Measurements from ENCODE around the gene RNF123. TPM values are rescaled to one million over a fixed set of nuclear protein-coding genes. Genes with fewer than 3 reads are reported as not detected.

RNF123 gene
- total and polyA plus RNA-seq, 2 experiments from 2014 or later, result 14.6 to 32.5 TPM

DNA sequence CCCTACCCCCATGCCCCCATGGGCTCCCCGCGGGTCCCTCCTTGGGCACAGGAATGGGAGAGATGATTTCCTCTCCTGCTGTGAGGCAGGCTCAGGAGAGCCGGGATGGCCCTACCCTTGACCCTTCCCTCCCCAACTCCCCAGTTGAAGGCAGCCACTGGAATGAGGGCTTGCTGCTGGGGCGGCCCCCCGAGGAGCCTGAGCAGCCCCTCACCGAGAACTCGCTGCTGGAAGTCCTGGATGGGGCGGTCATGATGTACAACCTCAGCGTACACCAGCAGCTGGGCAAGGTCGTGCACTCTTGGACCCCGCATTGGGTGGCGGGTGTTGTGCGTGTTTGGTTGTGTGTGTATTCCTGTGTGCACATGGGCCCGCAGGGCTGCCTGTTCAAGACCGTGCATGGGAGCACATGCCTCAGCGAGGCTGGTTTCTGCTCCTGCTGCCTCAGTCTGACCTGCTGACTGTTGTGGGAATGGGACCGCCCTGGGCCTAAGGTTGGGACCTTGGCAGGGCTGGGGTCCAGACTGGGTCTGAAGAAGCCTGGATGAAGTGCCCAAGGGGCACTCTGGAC lies 16.1 kb downstream of the RNF123 start (continued):
- TF ChIP-seq ZNF462 (CRISPR knock-in tag; IDR thresholded peaks at IDR 0.05), result no peak
- TF ChIP-seq, protein P1, sequence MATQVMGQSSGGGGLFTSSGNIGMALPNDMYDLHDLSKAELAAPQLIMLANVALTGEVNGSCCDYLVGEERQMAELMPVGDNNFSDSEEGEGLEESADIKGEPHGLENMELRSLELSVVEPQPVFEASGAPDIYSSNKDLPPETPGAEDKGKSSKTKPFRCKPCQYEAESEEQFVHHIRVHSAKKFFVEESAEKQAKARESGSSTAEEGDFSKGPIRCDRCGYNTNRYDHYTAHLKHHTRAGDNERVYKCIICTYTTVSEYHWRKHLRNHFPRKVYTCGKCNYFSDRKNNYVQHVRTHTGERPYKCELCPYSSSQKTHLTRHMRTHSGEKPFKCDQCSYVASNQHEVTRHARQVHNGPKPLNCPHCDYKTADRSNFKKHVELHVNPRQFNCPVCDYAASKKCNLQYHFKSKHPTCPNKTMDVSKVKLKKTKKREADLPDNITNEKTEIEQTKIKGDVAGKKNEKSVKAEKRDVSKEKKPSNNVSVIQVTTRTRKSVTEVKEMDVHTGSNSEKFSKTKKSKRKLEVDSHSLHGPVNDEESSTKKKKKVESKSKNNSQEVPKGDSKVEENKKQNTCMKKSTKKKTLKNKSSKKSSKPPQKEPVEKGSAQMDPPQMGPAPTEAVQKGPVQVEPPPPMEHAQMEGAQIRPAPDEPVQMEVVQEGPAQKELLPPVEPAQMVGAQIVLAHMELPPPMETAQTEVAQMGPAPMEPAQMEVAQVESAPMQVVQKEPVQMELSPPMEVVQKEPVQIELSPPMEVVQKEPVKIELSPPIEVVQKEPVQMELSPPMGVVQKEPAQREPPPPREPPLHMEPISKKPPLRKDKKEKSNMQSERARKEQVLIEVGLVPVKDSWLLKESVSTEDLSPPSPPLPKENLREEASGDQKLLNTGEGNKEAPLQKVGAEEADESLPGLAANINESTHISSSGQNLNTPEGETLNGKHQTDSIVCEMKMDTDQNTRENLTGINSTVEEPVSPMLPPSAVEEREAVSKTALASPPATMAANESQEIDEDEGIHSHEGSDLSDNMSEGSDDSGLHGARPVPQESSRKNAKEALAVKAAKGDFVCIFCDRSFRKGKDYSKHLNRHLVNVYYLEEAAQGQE (IDR thresholded peaks at IDR 0.05; ENCODE audit: unreplicated experiment), result no peak

DNA sequence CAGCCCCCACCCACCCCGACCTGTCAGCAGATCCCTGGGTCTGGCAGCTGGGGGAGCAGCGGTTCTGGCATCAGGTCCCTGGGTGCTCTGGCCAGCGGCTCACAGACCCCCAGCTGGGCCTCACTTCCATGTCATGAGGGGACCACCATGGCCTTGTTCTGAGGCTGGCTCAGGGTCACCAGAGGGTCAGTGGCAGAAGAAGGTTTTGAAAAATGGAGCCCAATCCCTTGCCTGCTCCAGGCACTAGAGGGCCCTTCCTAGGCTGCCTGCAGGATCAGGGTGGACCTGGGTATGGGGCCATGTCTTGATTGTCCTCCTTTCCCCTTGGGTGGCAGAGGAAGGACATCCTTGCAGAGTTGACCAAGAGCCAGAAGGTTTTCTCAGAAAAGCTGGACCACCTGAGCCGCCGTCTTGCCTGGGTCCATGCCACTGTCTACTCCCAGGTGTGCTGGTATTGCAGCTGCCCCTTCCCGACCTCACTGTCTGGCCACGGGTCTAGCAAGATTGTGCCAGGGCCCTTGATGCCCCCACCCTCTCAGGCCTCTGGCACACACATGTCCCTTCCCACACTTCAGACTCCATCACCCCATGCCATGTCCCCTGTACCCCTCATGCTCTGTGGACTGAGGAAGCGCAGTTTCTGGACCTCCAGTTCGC lies 17.2 kb downstream of the RNF123 start:
- no peaks in the 10 kb centered on the region for H3K4me1 ChIP-seq (ENCODE audit: insufficient read depth)
- Mint-ChIP-seq H3K9me3 (no peaks in the 10 kb centered on the region), H3K27ac (no peak overlapping the region), H3K4me1 (peaks cover 8% of the 10 kb centered on the region; the same call in 2 of the 3 replicates), H3K4me3 (no peak overlapping the region), H3K27me3 (ENCODE audit: insufficient read depth, low read depth, poor library complexity) (peaks cover 14% of the 10 kb centered on the region), H3K36me3 (ENCODE audit: low read depth) (peaks cover 12% of the 10 kb centered on the region)
- no peak for ATAC-seq
- DNase-seq (ENCODE audit: low spot score), result no peak
- no peaks in the 10 kb centered on the region for H3K36me3 ChIP-seq (ENCODE audit: insufficient read depth)
- H3K27ac ChIP-seq (ENCODE audit: low read depth), result no peak overlapping the region
- no peaks in the 10 kb centered on the region; the same call in 1 of the 2 replicates for H3F3A ChIP-seq (replicated peaks; ENCODE audit: low read depth)
- no peaks in the 10 kb centered on the region for H3K27me3 ChIP-seq (ENCODE audit: insufficient read depth)
- H3K4me2 ChIP-seq, result no peak overlapping the region
- peaks cover 6% of the 10 kb centered on the region; the same call in 1 of the 2 replicates for H4K20me1 ChIP-seq (replicated peaks; ENCODE audit: insufficient read depth)
- H2AFZ ChIP-seq, result no peak overlapping the region
- H3K4me3 ChIP-seq, result no peak overlapping the region
- no peaks in the 10 kb centered on the region for H3K79me2 ChIP-seq (replicated peaks; ENCODE audit: insufficient read depth)
- H3K9me2 ChIP-seq (ENCODE audit: insufficient read depth), result no peaks in the 10 kb centered on the region
- TF ChIP-seq, protein P2, sequence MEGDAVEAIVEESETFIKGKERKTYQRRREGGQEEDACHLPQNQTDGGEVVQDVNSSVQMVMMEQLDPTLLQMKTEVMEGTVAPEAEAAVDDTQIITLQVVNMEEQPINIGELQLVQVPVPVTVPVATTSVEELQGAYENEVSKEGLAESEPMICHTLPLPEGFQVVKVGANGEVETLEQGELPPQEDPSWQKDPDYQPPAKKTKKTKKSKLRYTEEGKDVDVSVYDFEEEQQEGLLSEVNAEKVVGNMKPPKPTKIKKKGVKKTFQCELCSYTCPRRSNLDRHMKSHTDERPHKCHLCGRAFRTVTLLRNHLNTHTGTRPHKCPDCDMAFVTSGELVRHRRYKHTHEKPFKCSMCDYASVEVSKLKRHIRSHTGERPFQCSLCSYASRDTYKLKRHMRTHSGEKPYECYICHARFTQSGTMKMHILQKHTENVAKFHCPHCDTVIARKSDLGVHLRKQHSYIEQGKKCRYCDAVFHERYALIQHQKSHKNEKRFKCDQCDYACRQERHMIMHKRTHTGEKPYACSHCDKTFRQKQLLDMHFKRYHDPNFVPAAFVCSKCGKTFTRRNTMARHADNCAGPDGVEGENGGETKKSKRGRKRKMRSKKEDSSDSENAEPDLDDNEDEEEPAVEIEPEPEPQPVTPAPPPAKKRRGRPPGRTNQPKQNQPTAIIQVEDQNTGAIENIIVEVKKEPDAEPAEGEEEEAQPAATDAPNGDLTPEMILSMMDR (conservative IDR thresholded peaks at IDR 0.05; ENCODE audit: low read depth in 2 of 2), result 0 out of 4 replicates have a peak, but pooled peaks of 1 of the 2 experiments have one; percentile 6

Measured in GM23338 (cell line).